Right lobe of liver (tissue), 4 donors: ENCODE measurements around the gene PSMC3IP.

Source experiments
- POLR2A ChIP-seq: fragments of 450-650 bp; IDR thresholded peaks from one replicate; pipeline ENCODE4 v1.6.1; 2017; ENCODE audit warnings: antibody characterized with exemption, mild to moderate bottlenecking
- TF ChIP-seq, protein P1 (sequence below), 4 donors: fragments of 200-600 bp in 3 of 4; fragments of 450-650 bp in 1 of 4; IDR thresholded peaks; one replicate each; pipeline versions ENCODE4 v1.5.1 to v1.8.0; 2016 to 2022; ENCODE audit warnings: antibody characterized with exemption in 4 of 4, mild to moderate bottlenecking in 2 of 4
- donor health status: DM: no; HTN: no; CAD: no.
- donor health status: DM: no; HTN: no; CAD: no.
- donor health status: DM: no; HTN: yes; CAD: no.

DNA sequence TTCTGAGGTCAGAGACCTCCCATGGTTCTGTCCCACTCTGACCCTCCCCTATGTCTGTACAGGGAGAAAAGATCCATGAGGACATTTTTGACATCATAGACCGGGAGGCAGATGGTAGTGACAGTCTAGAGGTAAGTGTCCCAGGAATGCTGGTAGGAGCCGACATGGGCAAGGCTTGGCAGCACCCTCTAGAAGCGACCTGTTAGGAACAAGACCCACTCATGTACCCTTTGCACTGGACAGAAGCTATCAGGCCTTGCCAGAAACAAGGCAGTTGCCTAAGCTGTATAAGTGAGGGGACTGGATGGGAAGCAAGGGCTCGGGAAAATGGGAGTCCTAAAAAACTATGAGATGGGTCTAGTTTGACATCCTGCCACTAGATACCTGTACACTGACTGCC is 34.5 kb upstream of the PSMC3IP start:
- TF ChIP-seq, protein P1, sequence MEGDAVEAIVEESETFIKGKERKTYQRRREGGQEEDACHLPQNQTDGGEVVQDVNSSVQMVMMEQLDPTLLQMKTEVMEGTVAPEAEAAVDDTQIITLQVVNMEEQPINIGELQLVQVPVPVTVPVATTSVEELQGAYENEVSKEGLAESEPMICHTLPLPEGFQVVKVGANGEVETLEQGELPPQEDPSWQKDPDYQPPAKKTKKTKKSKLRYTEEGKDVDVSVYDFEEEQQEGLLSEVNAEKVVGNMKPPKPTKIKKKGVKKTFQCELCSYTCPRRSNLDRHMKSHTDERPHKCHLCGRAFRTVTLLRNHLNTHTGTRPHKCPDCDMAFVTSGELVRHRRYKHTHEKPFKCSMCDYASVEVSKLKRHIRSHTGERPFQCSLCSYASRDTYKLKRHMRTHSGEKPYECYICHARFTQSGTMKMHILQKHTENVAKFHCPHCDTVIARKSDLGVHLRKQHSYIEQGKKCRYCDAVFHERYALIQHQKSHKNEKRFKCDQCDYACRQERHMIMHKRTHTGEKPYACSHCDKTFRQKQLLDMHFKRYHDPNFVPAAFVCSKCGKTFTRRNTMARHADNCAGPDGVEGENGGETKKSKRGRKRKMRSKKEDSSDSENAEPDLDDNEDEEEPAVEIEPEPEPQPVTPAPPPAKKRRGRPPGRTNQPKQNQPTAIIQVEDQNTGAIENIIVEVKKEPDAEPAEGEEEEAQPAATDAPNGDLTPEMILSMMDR (IDR thresholded peaks at IDR 0.05) = no peak
- no peak for TF ChIP-seq POLR2A
